Stimulated activated CD4-positive, alpha-beta T cell treated with anti-CD3 and anti-CD28 coated beads, TNF-alpha, amount 100 ng/mL, for 24 hours (primary cell): ENCODE results near the gene ADGRL1.

Experiments
- DNase-seq, 3 experiments: peaks; one replicate each; pipeline ENCODE4 v3.0.0-alpha.2; 2020; ENCODE audit warnings: low read depth in 3 of 3

The ADGRL1 gene

DNA sequence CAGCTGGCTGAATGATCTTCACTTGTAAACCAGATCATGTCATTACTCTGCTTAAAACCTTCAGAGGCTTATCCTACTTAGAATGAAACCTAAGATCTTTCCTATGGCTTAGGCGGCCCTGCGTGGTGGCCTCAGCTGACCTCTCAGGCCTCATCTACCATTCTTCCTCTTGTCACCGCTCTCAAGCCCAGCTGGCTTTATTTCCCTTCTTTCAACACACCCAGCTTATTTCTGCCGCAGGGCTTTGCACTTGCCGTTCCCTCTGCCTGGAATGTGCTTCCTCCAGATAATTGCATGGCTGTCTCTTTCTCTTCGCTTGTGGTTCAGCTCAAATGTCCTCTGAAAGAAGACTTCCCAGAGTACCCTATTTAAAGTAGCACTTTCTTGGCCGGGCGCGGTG is 66.0 kb downstream of the ADGRL1 start:
- no peak for DNase-seq

DNA sequence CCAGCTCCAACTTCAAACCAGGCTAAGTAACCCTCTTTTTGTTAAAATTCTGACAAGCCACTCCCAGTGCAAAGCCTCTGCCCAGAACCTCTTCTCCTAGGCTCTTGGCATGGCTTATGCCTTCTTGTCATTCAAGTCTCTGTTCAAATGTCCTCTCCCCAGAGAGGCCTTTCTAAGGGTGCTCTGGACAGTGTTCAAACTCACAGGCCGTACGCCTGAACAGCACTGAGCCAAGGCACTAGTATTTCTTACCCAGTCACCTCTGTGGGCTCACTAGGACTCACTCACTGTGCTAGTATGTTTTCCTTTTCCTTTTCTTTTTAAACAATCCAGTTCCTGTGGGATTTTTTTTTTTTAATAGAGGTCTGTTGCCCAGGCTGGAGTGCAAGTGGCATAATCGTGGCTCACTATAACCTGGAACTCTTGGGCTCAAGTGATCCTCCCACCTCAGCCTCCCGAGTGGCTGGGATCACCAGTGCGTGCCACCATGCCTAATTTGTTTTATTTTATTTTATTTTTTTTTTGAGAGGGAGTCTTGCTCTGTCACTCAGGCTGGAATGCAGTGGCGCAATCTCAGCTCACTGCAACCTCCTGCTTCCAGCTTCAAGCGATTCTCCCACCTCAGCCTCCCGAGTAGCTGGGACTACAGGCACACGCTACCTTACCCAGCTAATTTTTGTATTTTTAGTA is 67.2 kb downstream of the ADGRL1 start:
- DNase-seq, result no peak

DNA sequence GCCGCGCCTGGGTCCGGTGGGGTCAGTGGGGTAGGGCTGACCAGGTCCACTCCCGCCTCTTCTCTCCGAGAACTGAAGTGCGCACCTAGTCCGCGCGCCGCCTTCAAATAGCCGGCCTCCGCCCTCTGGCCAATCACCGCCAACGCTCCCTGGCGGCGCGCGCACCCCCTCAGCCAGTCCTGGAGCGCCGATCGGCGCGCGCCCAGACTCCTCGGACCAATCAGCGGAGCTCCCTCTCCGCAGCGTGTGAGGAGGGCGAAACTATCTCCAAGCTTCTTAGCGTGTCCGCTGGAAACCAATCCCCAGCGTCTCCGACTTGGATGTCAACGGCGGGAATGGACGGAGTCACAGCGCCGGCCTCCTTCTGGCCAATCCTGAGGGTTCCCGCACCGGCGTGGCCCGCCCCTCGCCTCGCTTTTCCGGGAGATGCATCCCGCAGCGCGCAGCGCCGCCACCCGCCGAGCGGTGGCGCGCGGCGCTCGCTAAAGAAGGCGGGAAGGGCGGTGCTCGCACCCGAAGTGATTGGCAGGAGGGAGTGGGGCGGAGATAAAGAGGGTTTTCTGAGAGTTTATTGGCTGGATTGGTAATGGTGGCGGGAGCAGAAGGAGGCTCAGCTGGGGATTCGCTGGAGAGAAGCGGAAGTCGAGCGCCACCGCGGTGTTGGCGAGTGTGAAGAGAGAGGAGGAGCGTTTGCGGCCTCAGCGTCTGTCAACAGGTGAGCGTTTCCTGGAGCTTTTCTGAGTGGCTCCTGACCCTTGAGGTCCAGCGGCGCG is 69.3 kb downstream of the ADGRL1 start, which contains the start of gene ASF1B:
Gene ASF1B, minus strand, starts transcription at position 81 of the 773 bp plus-strand sequence. CDS start 133 bp downstream, outside the sequence.
- DNase-seq, result peak; percentile 95 to 97 (median 95)

DNA sequence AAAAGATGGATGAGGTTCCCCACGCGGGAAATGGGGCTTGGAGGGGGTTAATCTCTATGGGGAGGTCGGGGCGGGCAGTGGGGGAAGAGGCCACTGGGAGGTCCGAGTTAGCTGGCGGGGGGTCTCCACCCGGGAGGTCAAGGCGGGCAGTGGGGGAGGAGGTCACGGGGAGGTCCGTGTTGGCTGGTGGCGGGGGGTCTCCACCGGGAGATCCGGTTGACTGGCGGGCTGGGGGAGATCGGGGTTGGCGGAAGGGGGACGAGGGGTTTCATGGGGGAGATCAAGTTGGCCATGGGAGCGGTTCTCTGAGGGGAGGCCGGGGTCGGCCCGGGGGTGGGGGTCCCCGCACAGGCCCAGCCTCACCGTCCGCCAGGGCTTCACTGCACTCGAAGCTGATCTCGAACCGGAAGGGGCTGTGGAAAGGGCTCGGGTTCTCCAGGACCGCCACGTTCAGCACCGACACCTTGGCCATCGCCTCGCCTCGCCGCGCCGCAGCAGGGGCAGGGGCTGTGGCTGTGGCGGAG is 69.9 kb downstream of the ADGRL1 start:
- no peak for DNase-seq

DNA sequence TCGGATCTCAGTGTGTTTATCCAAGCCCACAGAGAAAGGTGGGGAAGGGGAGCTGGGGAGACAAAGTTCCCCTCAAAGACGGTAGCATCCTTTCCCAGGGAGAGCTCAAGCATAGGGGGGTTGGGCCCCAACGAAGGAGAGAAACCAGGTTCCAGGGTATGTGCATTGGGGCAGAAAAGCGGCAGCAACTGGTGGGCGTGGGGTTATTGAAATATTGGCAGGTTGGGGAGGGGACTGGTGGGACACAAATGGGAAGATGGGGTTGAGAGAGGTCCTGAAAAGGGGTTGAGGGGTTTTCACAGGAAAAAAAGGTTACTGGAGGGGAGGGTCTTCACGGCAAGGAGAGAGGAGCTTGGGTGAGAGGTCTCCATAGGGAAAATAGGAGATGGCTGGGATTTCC is 70.6 kb downstream of the ADGRL1 start:
- DNase-seq, result no peak

DNA sequence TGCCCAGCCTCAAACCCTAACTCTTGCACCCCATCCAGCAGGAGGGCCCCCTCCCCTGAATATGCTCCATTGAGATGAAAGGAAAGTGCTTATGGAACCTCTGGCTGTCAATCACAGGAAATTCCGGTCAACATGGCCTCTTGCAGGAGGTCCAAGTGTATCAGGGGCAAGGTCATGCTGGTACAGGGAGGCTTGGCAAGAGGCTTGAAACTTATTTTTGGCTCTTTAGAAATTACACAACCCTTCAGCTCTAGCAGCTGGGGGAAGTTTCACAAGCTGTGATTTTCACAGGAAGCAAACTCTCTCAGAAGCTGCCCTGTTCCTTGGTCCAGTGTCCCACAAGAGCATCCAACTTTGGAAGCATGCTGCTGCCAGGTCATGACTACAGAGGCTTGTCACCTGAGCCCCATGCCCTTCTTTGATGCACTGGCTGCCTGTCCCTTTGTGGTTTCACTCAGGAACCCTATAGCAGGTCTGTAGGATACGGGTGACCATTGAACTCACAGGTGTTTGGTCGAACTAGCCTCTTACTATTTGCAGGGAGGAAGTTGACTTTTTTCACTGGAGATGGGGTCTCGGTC is 78.0 kb downstream of the ADGRL1 start:
- DNase-seq, result no peak

DNA sequence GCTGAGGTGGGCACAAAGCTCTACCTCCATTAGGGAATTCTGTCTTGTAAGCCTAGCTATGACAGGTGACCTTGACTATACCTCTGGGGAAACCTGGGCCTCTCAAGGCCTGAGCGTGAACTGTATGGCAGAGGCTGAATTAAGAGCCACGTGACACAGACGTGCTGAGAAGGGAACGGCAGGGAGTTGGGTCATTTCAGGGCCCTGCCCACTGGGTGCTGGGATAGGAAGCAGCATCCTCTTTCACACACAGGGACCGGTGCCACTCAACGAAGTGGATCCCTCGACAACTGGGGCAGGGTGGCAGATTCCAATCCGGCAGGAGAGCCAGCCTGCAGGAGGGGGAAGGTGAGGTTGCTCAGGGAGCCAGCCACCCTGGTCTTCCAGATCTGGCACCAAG is 78.8 kb downstream of the ADGRL1 start:
- no peak for DNase-seq

DNA sequence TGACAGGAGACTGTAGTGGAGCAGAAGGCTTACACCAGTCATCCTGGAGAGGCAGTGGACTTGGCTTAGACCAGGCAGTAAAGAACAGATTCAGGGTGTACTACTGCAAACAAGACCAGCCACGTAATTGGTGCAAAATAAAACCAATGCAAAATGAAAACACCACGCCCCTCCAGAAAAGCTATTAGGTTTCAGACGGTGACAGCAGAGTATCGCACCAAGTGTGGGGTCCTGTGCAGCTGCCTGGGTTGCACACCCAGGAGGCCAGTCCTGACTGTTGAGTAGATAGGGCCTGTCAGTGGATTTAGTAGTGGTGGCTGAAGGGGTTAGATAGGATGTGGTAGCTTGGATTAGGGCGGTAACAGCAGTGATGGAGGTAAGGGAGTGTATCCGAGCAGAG is 83.0 kb downstream of the ADGRL1 start:
- DNase-seq, result no peak

DNA sequence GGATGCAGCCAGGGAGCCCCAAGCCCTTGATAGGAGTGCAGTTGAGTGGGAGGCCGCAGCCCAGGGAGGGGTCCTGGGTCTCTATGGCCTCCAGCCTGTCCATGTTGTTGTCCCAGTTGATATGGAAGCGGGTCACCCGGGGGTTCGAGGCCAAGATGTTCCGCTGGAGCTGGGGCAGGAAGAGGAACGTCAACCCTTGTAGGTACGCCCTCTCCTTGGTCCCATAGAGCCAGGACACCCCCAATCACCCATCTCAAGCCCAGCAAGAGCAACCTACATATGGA is 85.5 kb downstream of the ADGRL1 start:
- no peak for DNase-seq

DNA sequence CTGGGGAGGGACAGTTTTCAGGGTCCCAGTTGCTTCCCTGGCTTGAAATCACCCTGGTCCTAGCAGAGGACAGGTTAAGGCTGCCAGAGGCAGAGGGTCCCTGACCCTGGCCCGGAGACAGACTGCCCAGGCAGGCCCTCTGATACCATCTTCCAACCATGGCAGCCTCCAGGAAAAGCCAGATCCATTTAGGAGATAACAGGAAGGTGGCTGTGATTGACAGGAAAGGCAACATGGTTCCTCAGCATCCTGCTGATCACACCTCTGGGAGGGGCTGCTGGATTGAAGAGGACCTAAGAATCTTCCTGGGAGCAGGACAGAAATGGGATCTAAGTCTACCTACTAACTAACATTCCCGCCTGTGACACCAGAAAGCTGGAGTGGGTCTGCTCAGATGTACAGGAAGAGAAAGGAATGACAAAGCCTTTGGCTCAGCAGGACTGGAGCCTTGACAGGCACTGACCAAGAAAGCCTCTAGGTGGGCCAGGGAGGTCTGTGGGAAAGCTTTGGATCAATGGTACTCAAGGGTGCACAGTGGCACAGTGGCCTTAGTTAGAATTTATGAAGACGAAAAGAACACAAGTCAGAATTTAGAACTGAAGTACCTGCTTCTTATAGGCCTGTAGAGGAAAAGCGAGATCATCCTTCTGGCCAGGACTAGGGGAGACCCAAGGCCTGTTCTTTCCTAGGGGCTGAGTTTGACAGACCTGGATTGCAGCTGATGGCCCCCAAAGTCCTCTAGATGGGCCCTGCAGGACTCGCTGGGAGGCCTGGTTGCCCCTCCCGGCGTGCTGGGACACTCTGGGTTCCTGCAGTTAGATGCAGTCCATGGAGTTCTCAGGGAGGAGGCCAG is 86.1 kb downstream of the ADGRL1 start:
- DNase-seq, result no peak

DNA sequence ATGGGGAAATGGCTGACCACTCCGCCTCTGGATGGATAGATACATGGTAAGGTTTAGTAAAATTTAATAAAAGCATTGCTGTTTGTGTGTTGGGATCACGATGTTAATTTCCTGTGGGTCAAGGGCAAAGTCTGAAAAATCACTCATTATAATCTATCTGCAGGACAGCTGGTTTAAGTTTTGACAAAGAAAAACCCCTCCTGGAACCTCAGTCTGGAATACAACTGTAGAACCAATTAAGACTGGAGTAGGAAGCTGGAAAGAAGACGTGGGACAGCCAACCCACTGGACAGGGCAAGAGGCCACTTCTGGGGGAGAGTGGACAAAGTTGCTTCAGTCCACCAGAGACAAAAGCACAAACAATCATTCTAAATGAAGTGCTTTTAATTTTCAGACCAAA is 86.8 kb downstream of the ADGRL1 start:
- DNase-seq, result no peak

DNA sequence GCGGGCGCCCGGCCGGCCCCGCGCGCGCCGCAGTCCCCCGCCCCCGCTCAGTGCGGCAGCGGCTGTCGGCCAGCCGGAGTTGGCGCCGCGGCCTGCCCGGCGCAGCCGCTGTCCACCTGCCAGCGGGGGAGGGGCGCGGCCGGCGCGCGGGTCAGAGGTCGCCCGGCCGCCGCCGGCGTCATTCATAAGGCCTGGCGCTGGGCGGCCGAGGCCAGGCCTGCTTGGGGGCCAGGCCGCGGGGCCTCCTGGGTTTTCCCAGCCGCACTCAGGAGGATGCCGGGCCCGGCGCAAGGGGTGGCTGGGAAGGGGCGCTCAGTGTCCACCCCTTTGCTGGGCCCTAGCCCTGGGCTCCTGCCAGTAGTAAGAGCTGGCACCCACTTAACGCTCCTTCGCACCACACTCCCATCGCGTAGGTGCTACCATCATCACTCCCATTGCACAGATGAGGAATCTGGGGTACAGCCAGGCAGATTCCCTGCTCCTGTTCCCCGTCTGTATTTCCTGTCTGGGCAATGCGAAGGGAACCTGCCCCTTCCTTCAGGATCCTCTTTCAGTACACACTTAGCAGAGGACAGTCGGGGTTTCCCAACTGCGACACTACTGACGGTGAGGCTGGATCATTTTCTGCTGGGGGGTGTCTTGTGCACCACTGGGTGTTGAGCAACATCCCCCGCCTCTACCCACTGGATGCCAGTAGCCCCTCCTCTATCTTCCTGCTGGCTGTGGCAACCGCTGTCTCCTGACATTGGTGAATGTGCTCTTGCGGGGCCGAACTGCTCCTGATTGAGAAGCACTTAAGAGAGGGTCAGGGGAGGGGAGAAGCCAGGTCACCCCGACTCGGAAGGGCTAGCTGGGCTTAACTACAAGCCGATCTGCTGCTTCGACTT is 87.6 kb downstream of the ADGRL1 start:
- peak in 1 of 3 experiments; percentile 11 for DNase-seq

DNA sequence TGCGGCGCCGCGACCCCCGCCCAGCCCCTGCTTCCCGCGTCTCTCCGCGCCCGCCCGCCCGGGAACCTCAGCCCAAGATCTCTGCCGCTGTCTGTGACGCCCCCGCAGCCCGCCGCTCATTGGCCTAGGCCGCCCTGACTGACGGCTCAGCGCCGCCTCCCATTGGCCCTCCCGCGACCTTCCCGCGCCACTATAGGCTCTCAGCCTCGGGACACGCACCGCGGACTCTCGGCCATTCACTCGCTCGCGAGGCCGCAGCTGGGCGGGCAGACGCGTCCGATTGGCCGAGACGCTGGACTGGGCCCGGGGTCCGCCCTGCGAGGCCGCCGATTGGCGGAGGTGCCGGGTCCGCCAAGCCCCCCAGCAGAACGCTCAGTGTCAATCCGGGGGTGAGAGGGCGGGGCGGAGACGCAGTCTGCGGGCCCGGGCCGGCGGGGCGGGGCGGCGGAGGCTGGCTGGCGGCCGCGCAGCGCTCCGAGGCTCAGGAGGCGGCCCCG is 88.3 kb downstream of the ADGRL1 start, which contains the start of gene PRKACA:
Gene PRKACA, minus strand, starts transcription at position 95 of the 497 bp plus-strand sequence. CDS start 215 bp downstream, outside the sequence.
- peak; percentile 96 to 97 (median 97) for DNase-seq

DNA sequence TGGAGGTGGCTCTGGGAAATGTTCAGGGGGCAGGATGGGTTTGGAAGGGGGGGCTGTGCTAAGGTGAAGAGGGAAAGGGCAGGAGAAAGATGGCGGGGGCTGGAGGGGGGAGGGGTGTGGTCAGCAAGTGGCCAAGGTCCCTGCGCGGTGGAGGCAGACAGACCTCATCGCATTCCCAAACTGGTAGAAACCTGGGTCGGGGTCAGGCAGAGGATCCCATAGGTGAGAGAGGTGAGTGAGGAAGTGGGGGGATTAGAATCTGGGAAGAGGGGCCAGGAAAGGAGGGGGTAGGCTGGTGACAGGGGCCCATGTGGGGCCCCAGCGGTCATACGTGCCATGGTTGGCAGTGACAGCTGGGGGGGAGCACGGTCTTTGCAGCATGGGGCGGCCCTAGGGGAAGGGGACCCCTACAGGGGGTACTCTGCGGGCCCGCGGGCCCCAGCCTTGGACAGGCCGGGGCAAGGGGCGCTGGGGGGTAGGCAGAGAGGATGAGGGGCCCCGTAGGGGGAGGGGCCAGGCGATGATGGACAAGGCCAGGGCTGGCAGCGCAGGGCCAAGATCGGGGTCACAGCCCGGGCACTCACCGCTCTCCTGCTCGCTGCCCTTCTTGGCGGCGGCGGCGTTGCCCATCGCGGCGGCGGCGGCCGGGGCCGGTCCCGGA is 88.9 kb downstream of the ADGRL1 start:
- DNase-seq, result peak in 1 of 3 experiments; percentile 4

DNA sequence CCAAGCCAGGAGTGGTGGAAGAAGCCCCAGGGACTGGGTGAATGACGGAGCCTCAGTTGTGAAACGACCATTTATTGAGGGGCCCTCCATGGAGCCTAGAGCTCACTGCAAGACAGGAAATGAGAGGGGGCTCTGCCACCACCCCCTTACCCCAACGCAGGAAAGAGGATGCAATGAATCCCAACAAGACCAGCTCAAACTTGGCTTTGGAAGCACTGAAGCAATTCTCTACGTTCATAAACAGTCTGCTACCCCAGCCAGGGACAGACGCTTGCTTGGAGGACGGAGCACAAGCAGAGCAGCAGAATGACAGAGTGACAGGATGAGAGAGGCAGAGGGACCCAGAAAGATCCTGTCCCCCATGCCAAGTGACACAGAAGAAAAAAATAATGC is 89.4 kb downstream of the ADGRL1 start:
- DNase-seq, result no peak

DNA sequence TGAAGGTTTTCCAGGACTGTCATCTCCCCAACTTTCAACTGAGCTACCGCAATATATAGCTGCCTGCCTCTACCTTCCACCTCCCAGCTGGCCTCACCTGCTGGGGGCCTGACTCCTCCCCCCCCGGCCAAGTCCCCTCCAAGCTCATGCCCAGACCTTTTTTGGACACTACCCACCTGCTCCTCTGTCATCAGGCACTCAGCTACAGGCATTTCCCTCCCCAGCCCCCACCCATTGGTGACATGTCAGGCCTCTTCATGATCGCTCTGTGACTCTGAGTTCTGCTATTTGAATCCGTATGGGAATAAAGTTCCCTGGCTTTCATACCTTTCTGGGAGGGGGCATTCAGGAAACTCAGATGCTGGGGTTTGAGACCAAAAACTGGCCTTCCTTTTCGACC is 90.2 kb downstream of the ADGRL1 start:
- no peak for DNase-seq

DNA sequence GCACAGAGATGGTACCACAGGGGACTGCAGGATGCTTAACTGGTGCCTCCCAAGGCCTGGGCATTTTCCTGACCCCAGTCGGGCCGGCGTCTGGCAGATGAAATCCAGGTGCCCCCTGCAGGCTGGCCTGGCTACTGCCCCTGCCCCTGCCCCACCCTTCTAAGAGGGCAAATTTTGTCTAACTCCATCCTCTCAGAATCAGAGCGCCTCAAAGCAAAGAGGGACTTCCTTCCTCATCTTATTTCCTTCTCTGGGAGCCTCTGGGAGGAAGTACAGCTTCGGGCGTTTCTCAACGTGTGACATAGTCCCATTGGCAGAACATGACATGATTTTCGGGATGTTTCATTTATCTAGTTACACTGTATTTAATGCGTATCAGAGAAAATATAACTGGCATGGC is 91.1 kb downstream of the ADGRL1 start:
- peak in 1 of 3 experiments; percentile 46 for DNase-seq

DNA sequence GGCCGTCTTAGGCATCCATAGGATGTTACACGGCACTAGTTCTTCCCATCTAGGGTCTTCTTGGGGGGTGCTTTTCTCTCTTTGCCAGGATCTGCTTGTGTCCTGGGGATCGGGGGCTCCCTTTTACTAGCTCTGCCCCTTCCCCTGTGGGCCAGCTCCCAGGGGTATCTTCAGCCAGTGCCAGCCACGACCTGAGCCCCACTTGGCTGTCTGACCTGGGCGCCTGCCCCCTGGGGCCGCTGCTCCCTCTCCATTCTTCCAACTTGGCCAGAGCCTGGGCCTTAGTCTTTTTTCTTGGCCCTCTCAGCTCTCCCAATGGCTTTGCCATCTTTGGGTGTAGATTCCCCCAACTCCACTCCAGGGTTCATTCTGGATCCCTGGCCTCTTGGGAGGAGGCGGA is 91.5 kb downstream of the ADGRL1 start:
- no peak for DNase-seq

DNA sequence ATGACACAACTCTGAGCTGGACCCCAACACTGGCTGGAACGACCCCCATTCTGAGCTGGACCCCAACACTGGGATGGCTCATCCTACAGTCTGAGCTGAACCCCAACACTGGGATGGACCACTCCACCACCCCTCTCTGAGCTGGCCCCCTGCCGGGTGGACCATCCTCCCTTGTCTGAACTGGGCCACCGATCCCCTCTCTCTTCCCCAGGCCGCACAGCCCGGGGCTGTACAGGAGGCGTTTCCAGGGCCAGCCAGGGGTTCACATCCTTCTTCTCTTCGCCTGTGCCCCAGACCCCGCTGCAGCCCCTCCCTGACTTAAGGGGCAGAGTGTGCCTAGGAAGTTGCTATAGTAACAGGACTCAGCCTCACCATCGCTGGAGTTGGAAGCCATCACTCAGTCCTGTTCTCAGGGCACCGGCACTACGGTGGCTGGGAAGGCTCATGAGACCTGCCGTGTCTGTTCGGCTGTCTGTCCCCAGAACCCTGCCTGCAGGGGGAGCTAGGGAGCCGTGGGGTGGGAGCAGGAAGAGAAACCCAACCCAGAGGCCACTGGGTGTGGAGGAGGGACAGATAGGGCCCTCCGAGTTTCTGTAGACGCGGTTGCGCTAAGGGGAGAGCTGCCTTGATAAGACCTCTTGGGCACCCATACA is 92.1 kb downstream of the ADGRL1 start:
- DNase-seq, result peak in 1 of 3 experiments; percentile 55
